GM18502 (cell line): ENCODE results near the gene CTCFL.
"Not testable (repeated sequence)": the region's sequence is repeated elsewhere in the genome, so short reads cannot be mapped to it uniquely, and the experiment has no call there.

Source experiments
- ATAC-seq: cut with Tn5 transposase; IDR thresholded peaks from one replicate; pipeline ENCODE4 v1.9.1; 2021; ENCODE audit warnings: mild to moderate bottlenecking; ENCODE audit not compliant: unreplicated experiment, poor library complexity

Gene CTCFL

DNA sequence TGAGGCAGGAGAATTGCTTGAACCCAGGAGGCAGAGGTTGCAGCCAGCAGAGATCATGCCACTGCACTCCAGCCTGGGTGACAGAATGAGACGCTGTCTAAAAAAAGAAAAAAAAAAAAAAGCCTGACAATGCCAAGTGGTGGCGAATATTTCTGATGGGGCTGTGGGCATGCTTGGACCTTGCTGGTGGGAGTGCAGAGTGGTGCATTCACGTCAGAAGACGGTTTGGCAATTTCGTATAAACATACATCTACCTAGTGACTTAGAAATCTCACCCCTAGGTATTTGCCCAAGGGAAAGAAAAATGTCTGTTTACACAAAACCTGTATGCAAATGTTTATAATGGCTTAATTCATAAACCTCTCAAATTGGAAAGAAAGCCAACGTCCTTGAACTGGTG lies 33.6 kb downstream of the CTCFL start:
- ATAC-seq: no peak

DNA sequence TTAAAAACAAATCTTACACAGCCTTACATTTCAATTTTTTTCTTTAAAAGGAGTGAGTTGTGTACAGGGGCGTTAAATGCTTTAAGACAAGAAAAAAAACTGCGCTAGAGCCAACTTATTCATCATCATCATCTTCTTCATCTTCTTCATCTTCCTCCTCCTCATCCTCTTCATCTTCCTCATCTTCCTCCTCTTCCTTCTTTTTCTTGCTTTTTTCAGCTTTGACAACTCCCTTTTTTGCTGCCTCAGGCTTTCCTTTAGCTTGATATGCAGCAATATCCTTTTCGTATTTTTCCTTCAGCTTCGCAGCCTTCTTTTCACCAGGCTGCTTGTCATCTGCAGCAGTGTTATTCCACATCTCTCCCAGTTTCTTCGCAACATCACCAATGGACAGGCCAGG lies 36.7 kb downstream of the CTCFL start:
- not testable (repeated sequence) for ATAC-seq

DNA sequence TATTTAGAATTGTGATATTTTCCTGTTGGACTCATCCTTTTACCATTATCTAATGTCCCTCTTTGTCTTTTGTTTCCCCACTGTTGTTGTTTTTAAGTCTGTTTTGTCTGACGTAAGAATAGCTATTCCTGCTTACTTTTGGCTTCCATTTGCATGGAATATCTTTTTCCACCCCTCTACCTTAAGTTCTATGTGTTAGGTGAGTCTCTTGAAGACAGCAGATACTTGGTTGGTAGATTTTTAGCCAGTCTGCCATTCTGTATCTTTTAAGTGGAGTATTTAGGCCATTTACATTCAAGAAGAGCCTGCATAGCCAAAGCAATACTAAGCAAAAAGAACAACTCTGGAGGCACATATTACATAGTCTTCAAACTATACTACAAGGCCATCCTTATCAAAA lies 39.2 kb downstream of the CTCFL start:
- no peak for ATAC-seq

DNA sequence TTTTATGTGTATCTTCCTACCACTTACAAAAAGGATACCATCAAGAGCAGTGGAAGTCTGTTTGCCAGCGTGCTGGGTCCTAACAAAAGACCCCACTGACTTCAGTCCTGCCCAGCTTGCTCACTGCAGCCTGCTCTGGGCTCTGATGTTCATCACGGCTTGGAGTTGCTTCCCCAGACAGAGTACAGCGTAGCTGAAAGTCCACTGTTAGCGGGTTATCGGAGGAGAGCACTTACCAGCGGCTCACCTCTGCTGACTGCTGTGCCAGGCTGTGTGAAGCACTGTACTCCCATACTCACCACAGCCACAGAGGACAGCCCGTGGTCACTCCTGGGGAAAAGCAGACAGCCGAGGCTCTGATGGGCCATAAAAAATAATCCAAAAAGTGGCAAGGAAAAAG lies 40.2 kb downstream of the CTCFL start:
- ATAC-seq: no peak

DNA sequence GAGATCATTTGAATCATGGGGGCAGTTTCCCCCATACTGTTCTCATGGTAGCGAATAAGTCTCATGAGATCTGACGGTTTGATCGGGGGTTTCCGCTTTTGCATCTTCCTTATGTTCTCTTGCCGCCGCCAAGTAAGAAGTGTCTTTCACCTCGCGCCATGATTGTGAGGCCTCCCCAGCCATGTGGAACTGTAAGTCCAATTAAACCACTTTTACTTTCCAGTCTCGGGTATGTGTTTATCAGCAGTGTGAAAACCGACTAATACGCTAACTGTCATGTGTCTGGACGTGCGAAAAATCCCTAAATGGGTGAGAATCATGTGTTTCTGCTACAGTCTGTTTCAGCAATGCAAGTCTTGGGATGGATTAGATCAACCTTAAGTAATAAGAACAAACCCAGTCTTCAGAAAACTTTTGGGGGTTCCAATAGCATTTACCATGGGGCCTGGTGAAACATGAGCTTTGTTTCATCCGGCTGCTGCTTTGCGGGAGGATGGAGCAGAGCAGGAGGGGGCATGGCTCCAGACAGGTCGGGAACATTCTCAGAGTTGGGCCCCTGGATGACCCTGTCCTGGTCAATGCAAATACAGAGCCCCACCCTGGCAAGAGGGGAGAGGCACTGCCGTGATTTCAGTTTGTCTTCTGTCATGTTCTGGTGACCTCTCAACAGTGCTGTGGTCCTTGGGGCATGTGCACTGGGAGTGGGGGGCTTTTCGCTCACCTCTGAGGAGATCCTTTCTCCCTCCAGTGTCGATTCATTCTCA lies 41.5 kb downstream of the CTCFL start:
- ATAC-seq: peak; percentile 42

DNA sequence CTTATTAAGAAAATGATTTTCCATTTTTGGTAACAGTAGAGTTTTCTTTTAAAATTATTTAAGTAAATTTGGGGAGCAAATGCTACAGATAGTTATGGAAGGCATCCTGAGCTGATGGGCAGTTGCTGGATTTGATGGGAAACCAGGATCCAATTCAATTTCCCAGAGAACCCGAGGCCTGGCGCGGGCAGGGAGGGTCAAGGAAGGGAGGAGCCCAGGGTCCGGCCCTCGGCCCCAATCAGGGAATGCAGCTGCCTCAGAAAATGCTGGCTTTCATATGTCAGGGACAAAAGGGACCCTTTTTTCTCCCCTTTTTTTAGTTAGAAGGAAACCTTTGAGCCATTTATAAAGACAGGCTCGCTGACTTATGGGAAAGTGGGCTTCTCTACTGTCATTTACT lies 42.1 kb downstream of the CTCFL start:
- ATAC-seq: no peak

DNA sequence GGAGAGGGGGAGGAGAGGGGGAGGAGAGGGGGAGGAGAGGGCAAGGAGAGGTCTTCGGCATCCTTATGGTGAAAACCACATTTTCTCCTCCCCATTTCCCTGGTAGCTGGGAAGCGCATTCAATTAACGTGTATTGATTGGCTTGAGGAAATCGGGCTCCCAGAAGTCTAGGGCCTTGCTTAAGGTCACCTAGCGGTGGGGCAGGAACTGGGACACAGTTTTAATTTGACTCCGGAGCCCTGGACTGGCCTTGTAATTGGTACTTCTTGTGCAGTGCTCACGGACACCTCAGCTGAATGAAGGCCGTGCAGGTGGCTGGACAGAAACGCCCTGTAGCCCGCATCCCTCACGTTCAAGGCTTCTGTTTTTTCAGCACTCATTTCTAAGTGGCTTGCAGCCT lies 42.8 kb downstream of the CTCFL start:
- no peak for ATAC-seq

DNA sequence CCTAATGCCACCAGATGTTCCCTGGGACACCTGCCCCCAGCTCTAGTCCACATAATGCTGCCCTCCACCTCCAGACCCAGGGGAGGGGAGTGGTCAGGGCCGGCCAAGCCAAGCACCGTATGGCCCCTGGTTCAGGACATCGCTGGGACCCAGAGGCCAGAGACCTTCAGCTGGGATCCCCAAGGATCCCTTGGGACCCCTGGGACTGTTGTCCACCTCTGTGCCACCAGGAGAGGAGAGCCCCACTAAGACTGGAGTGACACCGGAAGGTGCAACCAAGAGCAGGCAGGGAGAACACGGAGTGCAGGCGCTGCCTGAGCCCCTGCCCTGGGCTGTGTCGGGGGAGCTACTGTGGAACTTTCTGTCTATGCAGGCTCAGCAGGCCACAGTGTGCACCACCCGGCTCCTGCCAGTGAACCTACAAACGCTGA lies 43.6 kb downstream of the CTCFL start:
- peak; percentile 27 for ATAC-seq

DNA sequence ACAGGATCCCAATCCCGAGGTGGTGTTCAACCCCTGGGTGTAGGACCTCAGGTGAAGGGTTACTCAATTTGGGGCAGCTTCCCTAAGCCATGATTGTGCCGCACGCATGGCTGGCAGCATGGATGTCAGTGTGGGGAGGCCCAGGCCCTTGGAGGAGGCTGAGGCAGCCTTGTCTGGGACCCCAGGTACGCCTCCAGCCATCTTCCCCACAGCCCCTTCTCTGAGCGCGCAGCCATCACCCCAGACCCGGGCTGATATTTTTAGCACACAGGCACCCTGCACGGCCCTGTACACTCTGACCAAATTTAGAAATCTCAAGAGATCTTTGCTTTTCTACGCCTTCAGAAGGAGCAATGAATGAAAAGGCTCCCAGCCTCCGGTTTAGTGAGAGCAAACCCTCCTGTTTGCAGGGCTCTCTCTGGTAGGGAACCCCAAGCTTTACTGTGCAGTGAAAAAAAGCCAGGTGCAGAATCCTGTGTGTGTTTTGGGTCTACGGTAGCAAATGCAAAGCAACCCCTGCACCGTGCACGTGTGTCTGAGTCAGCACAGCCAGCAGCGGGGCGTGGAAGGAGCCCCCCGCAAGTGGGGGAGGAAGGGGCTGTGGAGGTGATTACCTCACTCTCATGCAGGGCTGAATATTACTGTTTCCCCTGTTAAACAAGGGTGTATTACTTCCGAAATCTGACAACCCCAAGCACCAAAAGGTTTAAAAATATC lies 44.3 kb downstream of the CTCFL start:
- ATAC-seq: peak; percentile 70

DNA sequence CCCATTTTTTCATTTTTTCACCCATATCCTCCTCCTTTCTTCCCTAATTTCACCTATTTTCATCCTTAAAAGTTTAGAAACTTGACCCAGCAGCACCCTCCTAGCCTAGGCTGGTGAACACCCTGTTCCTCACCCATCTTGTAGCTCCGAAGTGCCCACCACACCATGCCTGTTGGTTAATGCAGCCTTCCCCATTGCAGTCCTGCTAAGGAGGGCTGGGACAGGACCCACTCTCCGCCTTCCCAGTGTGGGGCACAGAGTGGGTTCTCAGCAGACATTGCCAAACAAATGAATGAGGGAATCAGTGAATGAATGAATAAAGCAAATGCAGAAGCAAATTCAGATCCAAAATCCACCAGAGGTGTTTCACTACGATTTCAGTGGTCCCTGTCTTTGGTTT lies 45.7 kb downstream of the CTCFL start:
- ATAC-seq: no peak

DNA sequence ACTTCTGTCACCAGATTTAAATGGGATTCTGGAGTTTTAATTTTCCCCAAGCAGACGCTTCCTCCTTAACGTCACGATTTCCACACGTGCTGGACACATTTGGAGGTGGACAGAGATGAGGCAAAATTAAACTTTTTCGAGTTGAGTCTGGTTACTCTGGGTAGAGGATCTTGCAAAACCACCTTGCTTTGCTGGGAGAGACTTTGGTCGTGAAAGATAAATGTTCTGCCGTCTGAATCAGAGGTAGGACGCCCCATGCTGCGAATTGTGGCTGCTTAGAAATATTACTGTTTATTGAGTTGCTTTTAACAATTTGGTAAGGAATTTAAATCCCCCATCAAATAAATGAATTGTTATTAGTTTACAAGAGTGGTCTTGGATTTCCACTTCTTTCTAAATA lies 46.8 kb downstream of the CTCFL start:
- no peak for ATAC-seq

DNA sequence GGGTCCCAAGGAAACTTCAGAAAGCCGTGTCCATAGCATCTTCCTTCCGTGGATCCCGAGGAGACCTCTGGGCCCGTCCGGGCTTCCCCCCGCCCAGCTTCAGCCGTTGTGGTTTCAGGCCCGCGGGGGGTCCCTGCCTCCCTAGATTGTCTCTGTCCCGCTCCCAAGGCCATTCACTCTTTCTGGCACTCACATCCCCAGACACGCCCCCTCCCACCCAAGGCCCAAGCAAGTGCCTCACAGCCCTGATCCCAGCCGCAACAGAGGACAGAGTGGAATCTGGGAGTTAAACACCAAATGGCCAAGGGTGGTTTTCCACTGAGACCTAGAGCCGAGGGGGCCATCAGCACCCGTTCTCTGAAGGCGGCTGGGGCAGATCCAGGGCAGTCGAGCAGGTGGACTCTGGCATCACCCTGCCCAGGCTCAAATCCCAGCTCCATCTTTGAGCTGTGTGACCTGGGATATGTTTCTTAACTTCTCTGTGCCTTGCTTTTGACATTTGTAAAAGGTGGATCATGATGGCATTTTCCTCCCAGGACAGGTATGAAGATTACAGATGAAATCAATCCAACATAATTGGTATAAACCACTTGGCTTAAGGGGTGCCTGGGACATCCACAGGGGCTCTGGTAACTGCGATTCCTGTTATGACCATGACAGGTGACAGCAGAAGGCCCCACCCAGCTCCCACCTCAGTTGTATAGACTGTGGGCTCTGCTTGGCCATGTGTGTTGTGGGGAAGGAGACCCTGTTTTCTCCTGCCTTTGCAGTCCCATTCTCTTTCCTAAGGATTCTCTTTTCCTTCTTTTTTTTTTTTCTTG lies 48.1 kb downstream of the CTCFL start:
- no peak for ATAC-seq

DNA sequence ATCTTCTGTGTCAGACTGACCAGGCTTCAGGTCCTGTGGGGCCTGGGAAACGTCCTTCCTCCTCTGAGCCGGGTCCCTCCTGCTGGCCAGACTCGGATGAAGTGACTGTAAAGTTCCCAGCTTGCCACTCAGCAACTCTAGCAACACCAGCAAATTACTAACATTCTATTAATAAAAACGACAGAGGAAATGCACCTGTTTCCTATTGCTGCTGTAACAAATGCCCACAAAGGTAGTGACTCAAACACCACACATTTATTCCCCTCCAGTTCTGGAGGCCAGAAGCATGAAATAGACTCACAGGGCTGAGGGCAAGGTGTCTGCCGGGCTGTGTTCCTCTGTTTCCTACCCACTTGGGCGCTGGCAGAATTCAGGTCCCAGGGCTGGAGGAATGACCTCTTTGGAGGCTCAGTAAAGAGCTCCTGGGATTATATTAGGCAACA lies 48.8 kb downstream of the CTCFL start:
- ATAC-seq: peak; percentile 42

DNA sequence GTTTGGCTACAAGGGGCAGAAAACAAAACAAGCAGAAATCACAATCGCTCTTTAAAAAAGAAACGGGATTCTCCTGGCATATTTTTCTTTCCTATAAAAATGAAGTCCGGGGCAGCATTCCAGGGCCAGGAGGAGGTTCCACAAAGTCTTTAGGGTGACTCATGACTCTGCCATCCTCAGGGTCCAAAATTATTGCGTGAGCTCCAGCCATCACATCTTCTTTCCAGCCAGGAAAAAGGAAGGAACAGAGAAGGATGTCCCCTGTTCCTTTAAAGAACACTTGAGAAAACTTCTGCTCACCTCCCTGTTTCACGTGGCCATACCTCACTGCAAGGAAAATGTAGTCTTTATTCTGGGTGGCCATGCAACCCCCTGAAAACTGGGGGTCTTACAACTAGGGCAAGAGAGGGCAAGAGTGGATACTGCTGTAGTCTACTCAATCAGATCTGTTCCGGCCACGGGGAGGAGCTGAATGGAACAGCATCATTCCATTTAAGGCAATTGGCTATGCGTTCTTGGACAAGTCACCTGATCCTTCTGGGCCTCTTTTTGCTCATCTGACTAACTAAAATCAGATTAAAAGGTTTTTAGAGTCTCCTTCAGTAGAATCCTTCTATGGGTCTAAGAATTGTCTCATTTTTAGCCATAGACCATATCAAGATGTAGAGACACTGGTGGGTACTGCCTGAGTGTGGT lies 49.4 kb downstream of the CTCFL start:
- ATAC-seq: peak; percentile 25

DNA sequence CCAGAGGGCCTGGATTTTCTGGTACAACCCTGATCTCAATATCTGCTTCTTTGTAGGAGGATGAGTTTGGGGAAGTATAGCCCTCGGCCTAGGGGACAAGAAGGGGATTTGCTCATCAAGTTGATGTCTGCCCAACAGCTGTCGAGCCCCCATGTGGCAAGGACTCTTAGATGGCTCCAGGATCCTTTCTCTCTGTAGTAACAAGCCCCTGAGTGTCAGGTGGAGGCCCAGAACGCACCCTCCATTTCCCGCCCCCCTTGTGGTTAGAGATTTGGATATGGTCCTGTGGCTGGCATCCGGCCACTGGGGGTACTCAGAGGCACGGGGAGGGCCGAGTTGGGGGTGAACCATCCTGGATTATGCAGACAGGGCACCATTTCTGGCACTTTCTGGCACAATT lies 50.1 kb downstream of the CTCFL start:
- ATAC-seq: no peak

DNA sequence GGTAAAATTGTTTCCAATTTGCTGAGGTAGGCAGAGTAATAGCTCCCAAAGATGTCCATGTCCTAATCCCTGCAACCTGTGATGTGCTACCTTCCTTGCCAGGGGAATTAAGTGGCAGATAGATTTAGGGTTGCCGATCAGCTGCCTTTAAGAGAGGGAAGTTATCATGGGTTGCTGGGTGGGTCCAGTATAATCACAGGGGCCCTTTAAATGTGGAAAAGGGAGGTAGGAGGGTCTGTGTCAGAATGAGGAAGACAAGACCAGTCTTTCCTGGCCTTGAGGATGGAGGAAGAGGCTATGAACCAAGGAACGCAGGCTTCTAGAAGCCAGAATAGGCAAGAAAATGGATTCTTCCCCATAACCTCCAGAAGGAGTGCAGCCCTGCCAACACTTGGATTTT lies 50.7 kb downstream of the CTCFL start:
- ATAC-seq: no peak

DNA sequence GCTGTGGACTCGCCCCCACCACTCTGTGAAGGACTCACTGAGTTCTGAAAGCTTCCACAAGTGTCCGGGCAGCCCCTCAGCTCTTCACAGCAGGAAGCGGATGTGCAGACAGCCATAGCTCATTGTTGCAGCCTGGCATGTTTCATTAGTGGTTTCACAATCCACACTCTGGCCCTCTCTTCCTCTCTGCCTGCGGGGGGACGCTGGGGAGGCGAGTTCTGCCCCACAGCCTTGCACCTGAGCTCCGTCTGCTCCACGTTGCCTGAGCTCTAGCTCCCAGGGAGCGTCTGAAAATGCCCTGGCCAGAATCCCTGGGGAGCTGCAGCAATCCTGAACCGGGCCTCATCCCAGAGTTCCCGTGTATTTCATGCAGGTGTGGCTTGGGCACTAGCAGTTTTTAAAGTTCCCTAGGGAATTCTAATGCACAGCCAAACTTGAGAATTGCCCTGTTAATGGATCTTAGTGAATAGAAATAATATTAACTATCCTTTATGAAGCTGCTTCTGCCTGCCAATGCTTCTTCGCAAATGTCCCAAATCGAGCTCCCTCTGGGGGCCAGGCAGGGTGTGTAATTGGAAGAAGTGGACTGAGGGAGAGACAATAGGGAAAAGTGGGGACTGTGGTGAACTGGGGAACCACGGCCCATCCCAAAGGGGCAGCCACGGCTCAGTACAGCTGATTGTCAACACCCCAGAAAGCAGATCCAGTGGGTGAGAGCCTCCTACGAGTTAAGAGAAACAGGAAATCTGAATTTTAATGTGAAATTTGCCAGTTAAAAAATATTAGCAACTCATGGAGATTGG lies 51.5 kb downstream of the CTCFL start:
- peak; percentile 61 for ATAC-seq

DNA sequence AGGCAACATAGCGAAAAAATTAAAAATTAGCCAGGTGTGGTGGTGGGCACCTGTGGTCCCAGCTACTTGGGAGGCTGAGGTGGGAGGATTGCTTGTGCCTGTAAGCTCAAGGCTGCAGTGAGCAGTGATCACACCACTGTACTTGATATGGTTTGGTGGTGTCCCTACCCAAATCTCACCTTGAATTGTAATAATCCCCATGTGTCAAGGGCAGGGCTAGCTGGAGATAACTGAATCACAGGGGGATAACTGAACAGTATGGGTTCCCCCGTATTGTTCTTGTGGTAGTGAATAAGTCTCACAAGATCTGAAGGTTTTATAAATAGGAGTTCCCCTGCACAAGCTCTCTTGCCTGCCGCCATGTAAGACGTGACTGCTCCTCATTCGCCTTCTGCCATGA lies 52.5 kb downstream of the CTCFL start:
- not testable (repeated sequence) for ATAC-seq

DNA sequence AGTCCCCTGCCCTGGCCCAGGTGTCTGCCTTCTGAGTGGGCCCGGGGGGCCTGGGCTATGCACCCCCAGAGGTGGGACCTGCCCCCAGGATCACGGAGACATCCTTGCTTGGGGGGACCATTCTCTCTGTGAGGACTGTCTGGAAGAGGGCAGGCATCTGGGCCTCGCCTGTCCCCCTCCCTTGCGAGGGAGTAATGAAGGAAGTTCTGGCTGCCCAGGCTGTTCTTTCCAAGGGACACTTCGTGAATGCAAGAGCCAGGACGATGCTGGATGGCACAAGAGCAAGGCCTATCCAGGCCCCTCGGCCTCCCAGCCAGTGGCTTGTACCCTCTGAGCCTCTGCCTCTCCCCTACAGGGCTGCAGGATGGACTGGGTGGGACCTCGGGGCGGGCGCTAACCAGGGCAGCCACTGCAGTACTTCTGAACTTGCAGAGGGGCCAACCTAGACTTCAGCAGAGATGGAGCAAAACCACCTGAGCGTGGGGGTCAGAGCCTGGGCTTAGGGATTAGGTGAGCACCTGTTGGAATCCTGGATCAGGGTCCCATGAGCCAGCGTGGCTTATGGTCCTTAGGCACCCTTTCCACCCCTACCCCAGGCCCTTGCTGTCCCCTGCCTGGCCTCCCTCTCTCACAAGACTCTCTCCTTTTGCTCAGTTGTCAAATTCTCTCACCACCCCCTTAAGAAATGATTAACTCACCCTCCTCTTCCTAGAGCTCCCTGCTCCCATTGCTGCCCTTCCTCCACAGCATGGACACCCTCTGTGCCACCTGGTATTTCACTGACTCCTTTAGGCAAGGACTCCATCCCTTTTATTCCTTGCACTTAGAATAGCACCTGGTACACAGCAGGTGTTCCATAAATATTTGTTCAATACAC lies 53.2 kb downstream of the CTCFL start:
- ATAC-seq: no peak
